Endothelial cell of umbilical vein (primary cell): ENCODE measurements around the gene HABP4. TPM values are rescaled to one million over a fixed set of nuclear protein-coding genes. Genes with fewer than 3 reads are reported as not detected.

Source experiments
- BruUV-seq: library from RNA; stranded (reverse); fragments of 400-500 nt; replicated peaks from 2 replicates; lab custom pipeline; 2021; lab: Mats Ljungman, UMichigan
- CTCF ChIA-PET: fragments of 300-600, 350-600 bp; sonication (Branson Sonifier 250); formaldehyde crosslinking; loops from one replicate; lab custom pipeline; 2021; ENCODE audit warnings: antibody characterized with exemption, inconsistent platforms; lab: Charles Lee
- POLR2A ChIA-PET: fragments of 300-600, 350-600 bp; sonication (Branson Sonifier 250); formaldehyde crosslinking; loops from one replicate; lab custom pipeline; 2021; ENCODE audit warnings: antibody characterized with exemption, inconsistent platforms; lab: Charles Lee
- DNase-seq: peaks from one replicate; pipeline ENCODE4 v3.0.0-alpha.2; 2011; ENCODE audit warnings: low read depth, low spot score
- FAIRE-seq: peaks from 2 replicates; lab custom pipeline; 2011; peaks lifted over from hg19 to GRCh38; lab: Jason Lieb, UNC
- H2AFZ ChIP-seq: 2 replicates; pipeline ENCODE4 v1.6.0; 2012; ENCODE audit warnings: low read depth, low read length, control low read depth, inconsistent platforms
- H3K27ac ChIP-seq: 2 replicates; pipeline ENCODE4 v1.5.1; 2011; ENCODE audit warnings: low read depth, mild to moderate bottlenecking, control low read depth, low read length, moderate library complexity; ENCODE audit not compliant: insufficient read depth
- H3K27me3 ChIP-seq, 2 experiments: 2 replicates each; pipeline versions ENCODE4 v1.6.0 to v1.6.1; 2011; ENCODE audit warnings: low read length in 2 of 2, mixed read lengths in 1 of 2; ENCODE audit not compliant: control insufficient read depth in 2 of 2, insufficient read depth in 2 of 2
- H3K36me3 ChIP-seq, 2 experiments: 2 replicates in 1 of 2; 3 replicates in 1 of 2; pipeline ENCODE4 v1.5.1; 2011; ENCODE audit warnings: low read length in 2 of 2, mild to moderate bottlenecking in 1 of 2, moderate library complexity in 1 of 2; ENCODE audit not compliant: control insufficient read depth in 2 of 2, insufficient read depth in 2 of 2; ENCODE audit errors: extremely low read depth in 1 of 2
- H3K4me1 ChIP-seq: 3 replicates; pipeline ENCODE4 v1.5.1; 2011; ENCODE audit warnings: mild to moderate bottlenecking, low read length; ENCODE audit not compliant: control insufficient read depth, insufficient read depth; ENCODE audit errors: extremely low read depth
- H3K4me2 ChIP-seq: 2 replicates; pipeline ENCODE4 v1.6.1; 2011; ENCODE audit warnings: low read length, control low read depth, mixed read lengths; ENCODE audit not compliant: insufficient read depth
- H3K4me3 ChIP-seq, 3 experiments: fragments of 200-600 bp in 1 of 3; sonication (generic), shearing (Covaris generic) in 1 of 3; replicated peaks in 1 of 3; 2 replicates each; pipeline ENCODE4 v1.5.1; 2011 to 2016; ENCODE audit warnings: control low read depth in 3 of 3, low read length in 3 of 3, mild to moderate bottlenecking in 2 of 3, inconsistent platforms in 1 of 3, low read depth in 1 of 3, moderate library complexity in 1 of 3; ENCODE audit not compliant: insufficient read depth in 1 of 3
- H3K79me2 ChIP-seq: 2 replicates; pipeline ENCODE4 v1.6.0; 2012; ENCODE audit warnings: low read length, inconsistent platforms; ENCODE audit not compliant: control insufficient read depth, insufficient read depth
- H3K9ac ChIP-seq: replicated peaks from 2 replicates; pipeline ENCODE3; 2011; ENCODE audit warnings: low read length, control low read depth; ENCODE audit not compliant: insufficient read depth; ENCODE audit errors: extremely low read depth
- H3K9me1 ChIP-seq: replicated peaks from 3 replicates; pipeline ENCODE4 v1.6.0; 2011; ENCODE audit warnings: mild to moderate bottlenecking, low read length; ENCODE audit not compliant: control insufficient read depth, insufficient read depth; ENCODE audit errors: extremely low read depth
- H3K9me3 ChIP-seq: replicated peaks from 2 replicates; pipeline ENCODE4 v1.5.1; 2012; ENCODE audit warnings: low read length, inconsistent platforms; ENCODE audit not compliant: control insufficient read depth, insufficient read depth
- H4K20me1 ChIP-seq: replicated peaks from 2 replicates; pipeline ENCODE3; 2011; ENCODE audit warnings: mild to moderate bottlenecking, low read length; ENCODE audit not compliant: control insufficient read depth, insufficient read depth; ENCODE audit errors: extremely low read depth
- CTCF ChIP-seq, 2 donors: IDR thresholded peaks; 1 replicate in 1 of 2; 2 replicates in 1 of 2; pipeline ENCODE4 v1.5.1; 2011; ENCODE audit warnings: low read length in 2 of 2, mild to moderate bottlenecking in 2 of 2, moderate library complexity in 2 of 2, control low read depth in 1 of 2, inconsistent platforms in 1 of 2, low read depth in 1 of 2; ENCODE audit not compliant: insufficient read depth in 1 of 2; ENCODE audit errors: extremely low read depth in 1 of 2
- EZH2 ChIP-seq: IDR thresholded peaks from 2 replicates; pipeline ENCODE4 v1.6.1; 2012; ENCODE audit warnings: borderline replicate concordance, low read depth, mild to moderate bottlenecking, moderate library complexity, low read length, inconsistent platforms; ENCODE audit not compliant: severe bottlenecking
- FOS ChIP-seq: IDR thresholded peaks from 2 replicates; pipeline ENCODE4 v1.6.1; 2011; ENCODE audit warnings: mild to moderate bottlenecking, low read length, moderate library complexity, borderline replicate concordance; ENCODE audit not compliant: insufficient read depth
- GATA2 ChIP-seq: IDR thresholded peaks from 2 replicates; pipeline ENCODE4 v1.7.0; 2011; ENCODE audit warnings: low read depth, mild to moderate bottlenecking, moderate library complexity, mixed read lengths, low read length; ENCODE audit not compliant: insufficient read length, insufficient read depth
- JUN ChIP-seq: IDR thresholded peaks from 2 replicates; pipeline ENCODE4 v1.6.1; 2011; ENCODE audit warnings: borderline replicate concordance, low read depth; ENCODE audit not compliant: insufficient read length, insufficient read depth
- MAX ChIP-seq: IDR thresholded peaks from 2 replicates; pipeline ENCODE4 v1.6.1; 2011; ENCODE audit not compliant: insufficient read depth, insufficient read length
- MYC ChIP-seq: IDR thresholded peaks from one replicate; pipeline ENCODE4 v1.6.1; 2011; ENCODE audit warnings: mild to moderate bottlenecking, low read depth, low read length
- POLR2A ChIP-seq: IDR thresholded peaks from 2 replicates; pipeline ENCODE4 v1.6.1; 2012; ENCODE audit warnings: low read depth, mild to moderate bottlenecking, control low read depth, low read length
- POLR2AphosphoS5 ChIP-seq: IDR thresholded peaks from 2 replicates; pipeline ENCODE4 v1.6.1; 2012; ENCODE audit warnings: low read depth, mild to moderate bottlenecking, control low read depth, low read length, moderate library complexity; ENCODE audit not compliant: insufficient read depth
- dilution Hi-C: fragments of 300-500 bp; cut with MboI; formaldehyde crosslinking; loops from one replicate; pipeline ENCODE4 v1.15.0; 2019; ENCODE audit warnings: low sequenced_read_pairs; ENCODE audit not compliant: extremely low pct_ligation_motif_present
- intact Hi-C: fragments of 100-400 bp; cut with micrococcal nuclease; formaldehyde crosslinking; loops from one replicate; pipeline ENCODE4 v1.10.0; 2022
- polyA plus RNA-seq, 4 experiments: library from polyadenylated mRNA; depleted of rRNA in 3 of 4; stranded (reverse) in 3 of 4; unstranded in 1 of 4; fragments of >200 nt; gene quantifications; 2 replicates each; pipeline versions ENCODE4 v1.2.1 to v1.2.3, GENCODE V29; 2011 to 2012; ENCODE audit warnings: missing spikeins in 1 of 4
- total RNA-seq: library from RNA; stranded (reverse); gene quantifications from 2 replicates; pipeline ENCODE4 v1.2.3, GENCODE V29; 2021

HABP4 gene
- total and polyA plus RNA-seq, 2 donors (not counting 3 experiments of a cell fraction or from before 2014, with no cell fraction given) = 4.6 to 11.1 TPM

- Histone ChIP-seq H3K27ac (peak overlapping the region; percentile 66), H3K4me3 (peak overlapping the region; percentile 65 to 83 (median 75)), H3K9me3 (no peaks in the 10 kb centered on the region), H2AFZ (peak overlapping the region; percentile 72), H3K27me3 (no peaks in the 10 kb centered on the region), H3K4me1 (peaks cover 27% of the 10 kb centered on the region), H3K9me1 (no peaks in the 10 kb centered on the region), H3K79me2 (peaks cover 46% of the 10 kb centered on the region), H3K36me3 (no peaks in the 10 kb centered on the region), H3K4me2 (peak overlapping the region; percentile 76), H3K9ac (peak overlapping the region; percentile 91), H4K20me1 (no peaks in the 10 kb centered on the region)
- intact Hi-C loops = loop anchor here (5.0 to 10.0 kb wide), 2 partner anchors 150 to 998 kb away; partner anchors contain the start of gene TDRD7
- ChIA-PET POLR2A (no interaction called here), CTCF (interaction anchor here (0.8 to 1.6 kb wide), 3 partner anchors 13 to 249 kb away, joined by 3 to 11 read pairs (median 4); no protein-coding TSS in a partner anchor)
- TF ChIP-seq GATA2 = no peak
- peak; percentile 34 for TF ChIP-seq POLR2A
- peak; percentile 55 for TF ChIP-seq MAX
- TF ChIP-seq MYC = no peak
- TF ChIP-seq JUN = no peak
- TF ChIP-seq FOS = no peak
- TF ChIP-seq EZH2 = no peak
- peak; percentile 91 for TF ChIP-seq POLR2AphosphoS5
- TF ChIP-seq CTCF (IDR thresholded peaks at IDR 0.05; ENCODE audit: extremely low read depth in 1 of 2, insufficient read depth in 1 of 2, low read depth in 1 of 2, low read length in 2 of 2) = peak in 1 of 2 donors; percentile 7
- BruUV-seq = no TSS peak
- FAIRE-seq (no peak), DNase-seq (peak; percentile 85)
- dilution Hi-C loops = no loop called here
These were observed 32.9 kb upstream of the HABP4 start for GRCh38 chr9:96417051-96417586.
